IMR-90 (cell line): ENCODE measurements around the gene SLC50A1. TPM values are rescaled to one million over a fixed set of nuclear protein-coding genes. Genes with fewer than 3 reads are reported as not detected.

Source experiments
- ATAC-seq: fragments of 200-7000 bp; cut with Tn5 transposase; 2 replicates; pipeline ENCODE4 v1.9.1; 2020; ENCODE audit warnings: low read depth, mild to moderate bottlenecking, moderate library complexity
- BruUV-seq: library from RNA; stranded (reverse); fragments of 400-500 nt; replicated peaks from 2 replicates; lab custom pipeline; 2021; lab: Mats Ljungman, UMichigan
- CTCF ChIA-PET: fragments of 300-600 bp; formaldehyde crosslinking; extraction: SDS; loops from one replicate; lab custom pipeline; 2021; ENCODE audit warnings: antibody characterized with exemption; lab: Yijun Ruan, JAX
- POLR2A ChIA-PET: fragments of 300-600 bp; sonication (Branson Sonifier 250); formaldehyde crosslinking; loops from one replicate; lab custom pipeline; 2022; ENCODE audit warnings: antibody characterized with exemption; ENCODE audit not compliant: unreplicated experiment; lab: Charles Lee
- DNase-seq: peaks from one replicate; pipeline ENCODE4 v3.0.0; 2013
- H2AFZ ChIP-seq: replicated peaks from 2 replicates; pipeline ENCODE3; 2013; ENCODE audit warnings: low read length, mild to moderate bottlenecking; ENCODE audit not compliant: poor library complexity
- H2AK5ac ChIP-seq: 2 replicates; pipeline ENCODE4 v1.6.1; 2013; ENCODE audit warnings: low read depth, low read length, inconsistent platforms
- H2AK9ac ChIP-seq: replicated peaks from 2 replicates; pipeline ENCODE3; 2013; ENCODE audit warnings: mild to moderate bottlenecking, low read depth, low read length, moderate library complexity; ENCODE audit not compliant: poor library complexity
- H2BK120ac ChIP-seq: 2 replicates; pipeline ENCODE4 v1.6.1; 2013; ENCODE audit warnings: low read depth, low read length, inconsistent platforms
- H2BK15ac ChIP-seq: 3 replicates; pipeline ENCODE4 v1.6.1; 2013; ENCODE audit warnings: low read depth, low read length, inconsistent platforms
- H2BK20ac ChIP-seq: 2 replicates; pipeline ENCODE4 v1.6.1; 2013; ENCODE audit warnings: low read depth, mild to moderate bottlenecking, inconsistent platforms, low read length, moderate library complexity
- H2BK5ac ChIP-seq: 2 replicates; pipeline ENCODE4 v1.6.1; 2013; ENCODE audit warnings: mild to moderate bottlenecking, low read depth, low read length, inconsistent platforms; ENCODE audit not compliant: poor library complexity, severe bottlenecking
- H3K14ac ChIP-seq: replicated peaks from 2 replicates; pipeline ENCODE4 v1.6.1; 2013; ENCODE audit warnings: low read depth, low read length, inconsistent platforms
- H3K18ac ChIP-seq: 2 replicates; pipeline ENCODE4 v1.6.1; 2013; ENCODE audit warnings: low read depth, low read length, control low read depth
- H3K23ac ChIP-seq: 2 replicates; pipeline ENCODE4 v1.6.1; 2013; ENCODE audit warnings: low read depth, low read length, inconsistent platforms
- H3K27ac ChIP-seq: 2 replicates; pipeline ENCODE4 v1.5.1; 2013; ENCODE audit warnings: mild to moderate bottlenecking, control low read depth, low read length; ENCODE audit not compliant: insufficient read depth
- H3K27me3 ChIP-seq: 2 replicates; pipeline ENCODE4 v1.6.1; 2013; ENCODE audit warnings: low read length; ENCODE audit not compliant: control insufficient read depth, insufficient read depth
- H3K36me3 ChIP-seq: 2 replicates; pipeline ENCODE4 v1.6.1; 2013; ENCODE audit warnings: low read length, mixed read lengths; ENCODE audit not compliant: control insufficient read depth, insufficient read depth
- H3K4ac ChIP-seq: 2 replicates; pipeline ENCODE4 v1.6.1; 2013; ENCODE audit warnings: low read depth, low read length, inconsistent platforms
- H3K4me1 ChIP-seq: 2 replicates; pipeline ENCODE4 v1.6.1; 2013; ENCODE audit warnings: low read length, mixed read lengths; ENCODE audit not compliant: control insufficient read depth, insufficient read depth
- H3K4me2 ChIP-seq: 2 replicates; pipeline ENCODE4 v1.6.1; 2013; ENCODE audit warnings: low read depth, mild to moderate bottlenecking, control low read depth, low read length, moderate library complexity
- H3K4me3 ChIP-seq: 2 replicates; pipeline ENCODE4 v1.5.1; 2013; ENCODE audit warnings: low read depth, mild to moderate bottlenecking, control low read depth, low read length, moderate library complexity; ENCODE audit not compliant: insufficient read depth
- H3K56ac ChIP-seq: 2 replicates; pipeline ENCODE4 v1.6.1; 2013; ENCODE audit warnings: low read length, inconsistent platforms; ENCODE audit not compliant: insufficient read depth; ENCODE audit errors: extremely low read depth
- H3K79me1 ChIP-seq, 2 experiments: 2 replicates each; pipeline ENCODE4 v1.6.1; 2013; ENCODE audit warnings: low read length in 2 of 2, inconsistent platforms in 1 of 2, low read depth in 1 of 2
- H3K9ac ChIP-seq: 2 replicates; pipeline ENCODE4 v1.6.1; 2013; ENCODE audit warnings: low read depth, low read length, control low read depth
- H3K9me1 ChIP-seq: 2 replicates; pipeline ENCODE4 v1.6.1; 2013; ENCODE audit warnings: low read length, inconsistent platforms; ENCODE audit not compliant: insufficient read depth
- H3K9me3 ChIP-seq: 2 replicates; pipeline ENCODE4 v1.6.1; 2013; ENCODE audit warnings: low read length; ENCODE audit not compliant: control insufficient read depth, insufficient read depth
- H4K20me1 ChIP-seq: 2 replicates; pipeline ENCODE4 v1.6.1; 2013; ENCODE audit warnings: low read length, inconsistent platforms; ENCODE audit not compliant: insufficient read depth
- H4K5ac ChIP-seq: 2 replicates; pipeline ENCODE4 v1.6.1; 2013; ENCODE audit warnings: mild to moderate bottlenecking, low read depth, low read length, control low read depth
- H4K8ac ChIP-seq, 2 experiments: 2 replicates each; pipeline ENCODE4 v1.6.1; 2013; ENCODE audit warnings: low read depth in 2 of 2, low read length in 2 of 2, control low read depth in 1 of 2, inconsistent platforms in 1 of 2
- H4K91ac ChIP-seq: 2 replicates; pipeline ENCODE4 v1.6.1; 2013; ENCODE audit warnings: low read depth, low read length, inconsistent platforms; ENCODE audit not compliant: insufficient read depth
- BHLHE40 ChIP-seq: fragments of 150-350 bp; IDR thresholded peaks from 2 replicates; pipeline ENCODE4 v1.6.1; 2016; ENCODE audit warnings: mild to moderate bottlenecking, low read depth, low read length
- CHD1 ChIP-seq: IDR thresholded peaks from 2 replicates; pipeline ENCODE4 v1.6.1; 2012; ENCODE audit warnings: low read depth, low read length, improper control_type of control experiment
- ELK1 ChIP-seq: fragments of 150-350 bp; IDR thresholded peaks from 2 replicates; pipeline ENCODE4 v1.6.1; 2016; ENCODE audit warnings: low read depth, mild to moderate bottlenecking, low read length, moderate library complexity, borderline replicate concordance
- FOS ChIP-seq: fragments of 150-350 bp; IDR thresholded peaks from 2 replicates; pipeline ENCODE4 v1.6.1; 2016; ENCODE audit warnings: low read depth, low read length
- MAFK ChIP-seq: IDR thresholded peaks from 2 replicates; pipeline ENCODE4 v1.6.1; 2012; ENCODE audit warnings: low read depth, low read length, improper control_type of control experiment
- MAZ ChIP-seq: IDR thresholded peaks from 2 replicates; pipeline ENCODE4 v1.6.1; 2012; ENCODE audit warnings: low read depth, mild to moderate bottlenecking, low read length, improper control_type of control experiment, moderate library complexity, borderline replicate concordance
- MXI1 ChIP-seq: IDR thresholded peaks from 2 replicates; pipeline ENCODE4 v1.6.1; 2012; ENCODE audit warnings: low read depth, mild to moderate bottlenecking, low read length, moderate library complexity, borderline replicate concordance
- POLR2A ChIP-seq: IDR thresholded peaks from 2 replicates; pipeline ENCODE4 v1.6.1; 2012; ENCODE audit warnings: mild to moderate bottlenecking, low read depth, low read length
- RCOR1 ChIP-seq: IDR thresholded peaks from 2 replicates; pipeline ENCODE4 v1.6.1; 2012; ENCODE audit warnings: mild to moderate bottlenecking, low read length, improper control_type of control experiment; ENCODE audit not compliant: insufficient replicate concordance
- RFX5 ChIP-seq: IDR thresholded peaks from 2 replicates; pipeline ENCODE4 v1.8.0; 2012; ENCODE audit warnings: low read depth, mild to moderate bottlenecking, low read length, moderate library complexity
- SMC3 ChIP-seq: fragments of 150-350 bp; IDR thresholded peaks from 2 replicates; pipeline ENCODE4 v1.6.1; 2016; ENCODE audit warnings: low read depth, mild to moderate bottlenecking, antibody characterized with exemption, low read length, moderate library complexity
- WGBS, 2 experiments: methylation state at CpG; one replicate each; pipeline versions ENCODE4 v1.1.5 to v1.1.7; 2013; ENCODE audit warnings: missing lambda C conversion rate in 2 of 2; ENCODE audit not compliant: insufficient read length in 1 of 2; ENCODE audit errors: extremely low coverage in 2 of 2; 5-methylcytosine and 5-hydroxymethylcytosine counted together
- dilution Hi-C: fragments of 300-500 bp; cut with HindIII; formaldehyde crosslinking; loops from one replicate; pipeline ENCODE4 v1.14.3; 2018; ENCODE audit warnings: low sequenced_read_pairs; ENCODE audit not compliant: unreplicated experiment
- in situ Hi-C: fragments of 300-500 bp; cut with MboI; formaldehyde crosslinking; loops from 3 replicates; pipeline ENCODE4 v1.14.3; 2019; ENCODE audit warnings: low sequenced_read_pairs, inconsistent platforms, mixed read lengths
- intact Hi-C: fragments of 100-400 bp; cut with micrococcal nuclease; formaldehyde crosslinking; loops from 2 replicates; pipeline ENCODE4 v1.10.0; 2022
- polyA plus RNA-seq, 3 experiments: library from polyadenylated mRNA; depleted of rRNA; stranded (reverse); fragments of >200 nt; gene quantifications; 2 replicates each; pipeline ENCODE4 v1.2.3, GENCODE V29; 2012; ENCODE audit warnings: low replicate concordance in 1 of 3
- total RNA-seq: library from RNA; depleted of rRNA; stranded (reverse); fragments of >200 nt; gene quantifications from 2 replicates; pipeline ENCODE4 v1.2.3, GENCODE V29; 2012
- TF ChIP-seq, protein P1 (sequence below): fragments of 150-350 bp; IDR thresholded peaks from 2 replicates; pipeline ENCODE4 v1.6.1; 2017; ENCODE audit warnings: mild to moderate bottlenecking, antibody characterized with exemption, low read length, low read depth

The SLC50A1 gene
- total and polyA plus RNA-seq, 2 of the 4 experiments (the other 2 are of a cell fraction): 20.6 to 20.8 TPM

GRCh38 chr1:155124503-155125463, 10.9 kb upstream of the SLC50A1 start (continued):
- TF ChIP-seq, protein P1, sequence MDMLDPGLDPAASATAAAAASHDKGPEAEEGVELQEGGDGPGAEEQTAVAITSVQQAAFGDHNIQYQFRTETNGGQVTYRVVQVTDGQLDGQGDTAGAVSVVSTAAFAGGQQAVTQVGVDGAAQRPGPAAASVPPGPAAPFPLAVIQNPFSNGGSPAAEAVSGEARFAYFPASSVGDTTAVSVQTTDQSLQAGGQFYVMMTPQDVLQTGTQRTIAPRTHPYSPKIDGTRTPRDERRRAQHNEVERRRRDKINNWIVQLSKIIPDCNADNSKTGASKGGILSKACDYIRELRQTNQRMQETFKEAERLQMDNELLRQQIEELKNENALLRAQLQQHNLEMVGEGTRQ: no peak
- TF ChIP-seq SMC3: no peak

DNA sequence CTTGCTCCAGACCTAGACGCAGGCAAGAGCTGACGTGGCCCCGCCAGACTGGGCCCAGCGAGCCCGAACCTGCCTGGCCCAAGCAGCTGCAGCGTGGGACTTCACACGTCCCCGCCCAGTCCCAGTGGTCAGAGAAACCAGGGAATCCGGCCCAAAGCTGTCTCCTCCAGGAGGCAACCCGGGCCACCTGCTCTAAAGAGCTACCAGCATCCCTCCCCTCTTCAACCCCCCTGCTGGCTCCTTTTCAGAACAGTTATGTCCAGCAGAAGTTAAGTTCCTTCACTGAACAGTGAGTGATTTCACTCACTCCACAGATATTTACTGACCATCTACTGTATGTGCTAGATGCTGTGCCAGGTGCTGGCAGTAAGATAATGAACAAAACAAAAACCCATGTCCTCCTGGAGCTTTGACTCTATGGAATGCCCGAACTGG, 10.1 kb upstream of the SLC50A1 start:
- Histone ChIP-seq H2AK9ac (no peak overlapping the region), H3K27me3 (peaks cover 53% of the 10 kb centered on the region), H2BK15ac (no peak overlapping the region), H3K4me1 (peaks cover 22% of the 10 kb centered on the region), H3K4ac (no peak overlapping the region), H2BK20ac (no peak overlapping the region), H3K23ac (no peak overlapping the region), H4K5ac (no peak overlapping the region), H2BK5ac (no peak overlapping the region), H3K79me1 (no peaks in the 10 kb centered on the region), H3K36me3 (no peaks in the 10 kb centered on the region), H3K18ac (no peak overlapping the region), H3K14ac (no peak overlapping the region), H3K9me1 (peaks cover 8% of the 10 kb centered on the region; the same call in 1 of the 2 replicates), H4K8ac (no peak overlapping the region), H3K27ac (no peak overlapping the region), H3K9me3 (no peaks in the 10 kb centered on the region), H4K20me1 (peaks cover 2% of the 10 kb centered on the region), H2BK120ac (no peak overlapping the region), H3K4me3 (no peak overlapping the region), H4K91ac (no peak overlapping the region), H3K56ac (no peak overlapping the region), H3K9ac (no peak overlapping the region), H3K4me2 (no peak overlapping the region), H2AK5ac (no peak overlapping the region), H2AFZ (no peak overlapping the region)
- DNase-seq (no peak), ATAC-seq (no peak)
- TF ChIP-seq FOS (no peak), CHD1 (no peak), POLR2A (no peak), MXI1 (no peak), MAZ (no peak), RFX5 (no peak), BHLHE40 (no peak), SMC3 (no peak), MAFK (no peak), RCOR1 (no peak), ELK1 (no peak)
- TF ChIP-seq, protein P1: no peak
- in situ Hi-C loops: no loop called here
- 47% methylated on average over 8 of the region's 11 CpGs; no CpG with 5 or more reads in 1 of the 2 experiments for WGBS, 2 experiments
- intact Hi-C loops: loop anchor here (5.0 kb wide), 1 partner anchor 33 kb away; no protein-coding TSS in a partner anchor
- dilution Hi-C loops: no loop called here
- POLR2A ChIA-PET: no interaction called here
- CTCF ChIA-PET: no interaction called here
- BruUV-seq: no TSS peak
